SK-N-SH (cell line): ENCODE measurements around the gene DOK1.

Experiments
- EP300 ChIP-seq, 2 experiments: IDR thresholded peaks; 2 replicates each; pipeline versions ENCODE4 v1.4.0 to v1.6.1; 2012; ENCODE audit warnings: borderline replicate concordance in 1 of 2, low read depth in 1 of 2, low read length in 1 of 2
- EZH2phosphoT487 ChIP-seq: fragments of 200-600 bp; sonication (generic); IDR thresholded peaks from 2 replicates; pipeline ENCODE4 v1.6.1; 2017; ENCODE audit warnings: low read depth, mixed run types, mild to moderate bottlenecking, antibody characterized with exemption, moderate library complexity, borderline replicate concordance
- IRF3 ChIP-seq: fragments of 150-350 bp; IDR thresholded peaks from 2 replicates; pipeline ENCODE4 v1.6.1; 2016; ENCODE audit warnings: mild to moderate bottlenecking, low read depth, low read length
- MXI1 ChIP-seq: IDR thresholded peaks from 2 replicates; pipeline ENCODE4 v1.6.1; 2012; ENCODE audit warnings: mild to moderate bottlenecking, low read depth, low read length, improper control_type of control experiment
- RAD21 ChIP-seq: IDR thresholded peaks from 2 replicates; pipeline ENCODE4 v1.6.1; 2012; ENCODE audit warnings: mild to moderate bottlenecking, low read length
- YY1 ChIP-seq: IDR thresholded peaks from 2 replicates; pipeline ENCODE4 v1.4.0; 2012; ENCODE audit warnings: low read depth, mild to moderate bottlenecking
- TF ChIP-seq, protein P1 (sequence below): fragments of 200-600 bp; sonication (generic); IDR thresholded peaks from 2 replicates; pipeline ENCODE4 v1.6.1; 2017; ENCODE audit warnings: antibody characterized with exemption, mild to moderate bottlenecking, moderate library complexity

DNA sequence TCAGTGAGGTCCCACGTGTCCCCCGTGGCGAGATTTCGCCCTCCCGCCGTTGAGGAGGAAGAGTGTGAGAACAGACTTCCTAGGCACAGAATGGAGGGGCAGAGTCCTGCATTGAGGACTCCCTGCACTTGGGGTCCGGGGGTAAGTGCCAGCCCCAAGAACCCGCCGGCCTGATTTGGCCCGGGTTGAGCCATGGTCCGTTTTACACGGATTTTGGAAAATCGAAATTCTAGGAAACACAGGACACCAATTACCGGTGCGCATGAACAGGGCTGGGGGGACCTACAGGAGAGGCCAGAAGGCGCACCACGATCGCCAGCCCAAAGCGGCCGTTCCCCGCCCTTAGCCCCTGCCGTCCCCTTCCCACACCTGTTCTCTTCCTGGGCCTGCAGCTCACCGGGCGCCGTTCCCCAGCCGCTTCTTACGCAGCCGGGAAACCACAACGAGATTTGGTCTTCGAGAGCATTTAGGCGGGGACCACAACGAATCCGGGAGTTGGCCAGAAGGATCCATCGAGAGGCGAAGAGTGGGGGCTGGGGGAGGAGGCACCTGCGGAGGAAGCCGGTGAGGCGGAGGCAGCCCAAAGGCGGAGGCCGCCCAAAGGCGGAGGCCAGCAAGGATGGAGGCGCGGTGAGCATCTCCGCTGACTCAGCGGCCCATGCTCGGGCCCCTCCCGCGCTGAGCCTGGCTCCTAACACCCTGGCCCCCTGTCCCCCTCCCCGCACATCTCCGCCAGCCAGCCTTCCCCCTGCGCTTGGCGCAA lies 40.7 kb upstream of the DOK1 start:
- TF ChIP-seq, protein P1, sequence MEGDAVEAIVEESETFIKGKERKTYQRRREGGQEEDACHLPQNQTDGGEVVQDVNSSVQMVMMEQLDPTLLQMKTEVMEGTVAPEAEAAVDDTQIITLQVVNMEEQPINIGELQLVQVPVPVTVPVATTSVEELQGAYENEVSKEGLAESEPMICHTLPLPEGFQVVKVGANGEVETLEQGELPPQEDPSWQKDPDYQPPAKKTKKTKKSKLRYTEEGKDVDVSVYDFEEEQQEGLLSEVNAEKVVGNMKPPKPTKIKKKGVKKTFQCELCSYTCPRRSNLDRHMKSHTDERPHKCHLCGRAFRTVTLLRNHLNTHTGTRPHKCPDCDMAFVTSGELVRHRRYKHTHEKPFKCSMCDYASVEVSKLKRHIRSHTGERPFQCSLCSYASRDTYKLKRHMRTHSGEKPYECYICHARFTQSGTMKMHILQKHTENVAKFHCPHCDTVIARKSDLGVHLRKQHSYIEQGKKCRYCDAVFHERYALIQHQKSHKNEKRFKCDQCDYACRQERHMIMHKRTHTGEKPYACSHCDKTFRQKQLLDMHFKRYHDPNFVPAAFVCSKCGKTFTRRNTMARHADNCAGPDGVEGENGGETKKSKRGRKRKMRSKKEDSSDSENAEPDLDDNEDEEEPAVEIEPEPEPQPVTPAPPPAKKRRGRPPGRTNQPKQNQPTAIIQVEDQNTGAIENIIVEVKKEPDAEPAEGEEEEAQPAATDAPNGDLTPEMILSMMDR: no peak
- no peak for TF ChIP-seq RAD21
- no peak for TF ChIP-seq IRF3
- no peak for TF ChIP-seq YY1
- no peak for TF ChIP-seq EZH2phosphoT487
- no peak for TF ChIP-seq MXI1
- TF ChIP-seq EP300 (IDR thresholded peaks at IDR 0.05; ENCODE audit: borderline replicate concordance in 1 of 2, low read depth in 1 of 2, low read length in 1 of 2): no peak
